NT2/D1 (cell line): ENCODE data around the gene CORIN.

Experiments
- SUZ12 ChIP-seq: IDR thresholded peaks from 2 replicates; pipeline ENCODE4 v1.6.1; 2011; ENCODE audit not compliant: insufficient read length, insufficient read depth; ENCODE audit errors: extremely low read depth
- YY1 ChIP-seq: IDR thresholded peaks from 2 replicates; pipeline ENCODE4 v1.6.1; 2011; ENCODE audit not compliant: insufficient read length, insufficient read depth
- ZNF274 ChIP-seq: IDR thresholded peaks from 2 replicates; pipeline ENCODE4 v1.6.1; 2011; ENCODE audit warnings: mild to moderate bottlenecking, low read depth, low read length

GRCh38 chr4:47838445-47838844 lies 578 bp upstream of the CORIN start:
- no peak for TF ChIP-seq SUZ12
- TF ChIP-seq ZNF274 = no peak
- TF ChIP-seq YY1 = no peak
